IMR-90 (cell line): ENCODE data around the gene PHPT1. TPM values are rescaled to one million over a fixed set of nuclear protein-coding genes. Genes with fewer than 3 reads are reported as not detected.

Experiments
- ATAC-seq: fragments of 200-7000 bp; cut with Tn5 transposase; 2 replicates; pipeline ENCODE4 v1.9.1; 2020; ENCODE audit warnings: low read depth, mild to moderate bottlenecking, moderate library complexity
- BruUV-seq: library from RNA; stranded (reverse); fragments of 400-500 nt; replicated peaks from 2 replicates; lab custom pipeline; 2021; lab: Mats Ljungman, UMichigan
- CTCF ChIA-PET: fragments of 300-600 bp; formaldehyde crosslinking; extraction: SDS; loops from one replicate; lab custom pipeline; 2021; ENCODE audit warnings: antibody characterized with exemption; lab: Yijun Ruan, JAX
- POLR2A ChIA-PET: fragments of 300-600 bp; sonication (Branson Sonifier 250); formaldehyde crosslinking; loops from one replicate; lab custom pipeline; 2022; ENCODE audit warnings: antibody characterized with exemption; ENCODE audit not compliant: unreplicated experiment; lab: Charles Lee
- DNase-seq: peaks from one replicate; pipeline ENCODE4 v3.0.0; 2013
- H2AFZ ChIP-seq: replicated peaks from 2 replicates; pipeline ENCODE3; 2013; ENCODE audit warnings: low read length, mild to moderate bottlenecking; ENCODE audit not compliant: poor library complexity
- H2AK5ac ChIP-seq: 2 replicates; pipeline ENCODE4 v1.6.1; 2013; ENCODE audit warnings: low read depth, low read length, inconsistent platforms
- H2AK9ac ChIP-seq: replicated peaks from 2 replicates; pipeline ENCODE3; 2013; ENCODE audit warnings: mild to moderate bottlenecking, low read depth, low read length, moderate library complexity; ENCODE audit not compliant: poor library complexity
- H2BK120ac ChIP-seq: 2 replicates; pipeline ENCODE4 v1.6.1; 2013; ENCODE audit warnings: low read depth, low read length, inconsistent platforms
- H2BK15ac ChIP-seq: 3 replicates; pipeline ENCODE4 v1.6.1; 2013; ENCODE audit warnings: low read depth, low read length, inconsistent platforms
- H2BK20ac ChIP-seq: 2 replicates; pipeline ENCODE4 v1.6.1; 2013; ENCODE audit warnings: low read depth, mild to moderate bottlenecking, inconsistent platforms, low read length, moderate library complexity
- H2BK5ac ChIP-seq: 2 replicates; pipeline ENCODE4 v1.6.1; 2013; ENCODE audit warnings: mild to moderate bottlenecking, low read depth, low read length, inconsistent platforms; ENCODE audit not compliant: poor library complexity, severe bottlenecking
- H3K14ac ChIP-seq: replicated peaks from 2 replicates; pipeline ENCODE4 v1.6.1; 2013; ENCODE audit warnings: low read depth, low read length, inconsistent platforms
- H3K18ac ChIP-seq: 2 replicates; pipeline ENCODE4 v1.6.1; 2013; ENCODE audit warnings: low read depth, low read length, control low read depth
- H3K23ac ChIP-seq: 2 replicates; pipeline ENCODE4 v1.6.1; 2013; ENCODE audit warnings: low read depth, low read length, inconsistent platforms
- H3K27ac ChIP-seq: 2 replicates; pipeline ENCODE4 v1.5.1; 2013; ENCODE audit warnings: mild to moderate bottlenecking, control low read depth, low read length; ENCODE audit not compliant: insufficient read depth
- H3K27me3 ChIP-seq: 2 replicates; pipeline ENCODE4 v1.6.1; 2013; ENCODE audit warnings: low read length; ENCODE audit not compliant: control insufficient read depth, insufficient read depth
- H3K36me3 ChIP-seq: 2 replicates; pipeline ENCODE4 v1.6.1; 2013; ENCODE audit warnings: low read length, mixed read lengths; ENCODE audit not compliant: control insufficient read depth, insufficient read depth
- H3K4ac ChIP-seq: 2 replicates; pipeline ENCODE4 v1.6.1; 2013; ENCODE audit warnings: low read depth, low read length, inconsistent platforms
- H3K4me1 ChIP-seq: 2 replicates; pipeline ENCODE4 v1.6.1; 2013; ENCODE audit warnings: low read length, mixed read lengths; ENCODE audit not compliant: control insufficient read depth, insufficient read depth
- H3K4me2 ChIP-seq: 2 replicates; pipeline ENCODE4 v1.6.1; 2013; ENCODE audit warnings: low read depth, mild to moderate bottlenecking, control low read depth, low read length, moderate library complexity
- H3K4me3 ChIP-seq: 2 replicates; pipeline ENCODE4 v1.5.1; 2013; ENCODE audit warnings: low read depth, mild to moderate bottlenecking, control low read depth, low read length, moderate library complexity; ENCODE audit not compliant: insufficient read depth
- H3K56ac ChIP-seq: 2 replicates; pipeline ENCODE4 v1.6.1; 2013; ENCODE audit warnings: low read length, inconsistent platforms; ENCODE audit not compliant: insufficient read depth; ENCODE audit errors: extremely low read depth
- H3K79me1 ChIP-seq, 2 experiments: 2 replicates each; pipeline ENCODE4 v1.6.1; 2013; ENCODE audit warnings: low read length in 2 of 2, inconsistent platforms in 1 of 2, low read depth in 1 of 2
- H3K9ac ChIP-seq: 2 replicates; pipeline ENCODE4 v1.6.1; 2013; ENCODE audit warnings: low read depth, low read length, control low read depth
- H3K9me1 ChIP-seq: 2 replicates; pipeline ENCODE4 v1.6.1; 2013; ENCODE audit warnings: low read length, inconsistent platforms; ENCODE audit not compliant: insufficient read depth
- H3K9me3 ChIP-seq: 2 replicates; pipeline ENCODE4 v1.6.1; 2013; ENCODE audit warnings: low read length; ENCODE audit not compliant: control insufficient read depth, insufficient read depth
- H4K20me1 ChIP-seq: 2 replicates; pipeline ENCODE4 v1.6.1; 2013; ENCODE audit warnings: low read length, inconsistent platforms; ENCODE audit not compliant: insufficient read depth
- H4K5ac ChIP-seq: 2 replicates; pipeline ENCODE4 v1.6.1; 2013; ENCODE audit warnings: mild to moderate bottlenecking, low read depth, low read length, control low read depth
- H4K8ac ChIP-seq, 2 experiments: 2 replicates each; pipeline ENCODE4 v1.6.1; 2013; ENCODE audit warnings: low read depth in 2 of 2, low read length in 2 of 2, control low read depth in 1 of 2, inconsistent platforms in 1 of 2
- H4K91ac ChIP-seq: 2 replicates; pipeline ENCODE4 v1.6.1; 2013; ENCODE audit warnings: low read depth, low read length, inconsistent platforms; ENCODE audit not compliant: insufficient read depth
- BHLHE40 ChIP-seq: fragments of 150-350 bp; IDR thresholded peaks from 2 replicates; pipeline ENCODE4 v1.6.1; 2016; ENCODE audit warnings: mild to moderate bottlenecking, low read depth, low read length
- CEBPB ChIP-seq: IDR thresholded peaks from 2 replicates; pipeline ENCODE4 v1.6.1; 2012; ENCODE audit warnings: low read depth, low read length, improper control_type of control experiment
- CHD1 ChIP-seq: IDR thresholded peaks from 2 replicates; pipeline ENCODE4 v1.6.1; 2012; ENCODE audit warnings: low read depth, low read length, improper control_type of control experiment
- CTCF ChIP-seq: conservative IDR thresholded peaks from 2 replicates; pipeline ENCODE4 v1.5.1; 2012; ENCODE audit warnings: mild to moderate bottlenecking, low read depth, low read length, improper control_type of control experiment
- MAFK ChIP-seq: IDR thresholded peaks from 2 replicates; pipeline ENCODE4 v1.6.1; 2012; ENCODE audit warnings: low read depth, low read length, improper control_type of control experiment
- MXI1 ChIP-seq: IDR thresholded peaks from 2 replicates; pipeline ENCODE4 v1.6.1; 2012; ENCODE audit warnings: low read depth, mild to moderate bottlenecking, low read length, moderate library complexity, borderline replicate concordance
- NFE2L2 ChIP-seq: fragments of 150-350 bp; IDR thresholded peaks from 2 replicates; pipeline ENCODE4 v1.6.1; 2016; ENCODE audit warnings: low read depth, mild to moderate bottlenecking, low read length
- POLR2A ChIP-seq: IDR thresholded peaks from 2 replicates; pipeline ENCODE4 v1.6.1; 2012; ENCODE audit warnings: mild to moderate bottlenecking, low read depth, low read length
- RAD21 ChIP-seq: IDR thresholded peaks from 2 replicates; pipeline ENCODE4 v1.6.1; 2012; ENCODE audit warnings: low read length, improper control_type of control experiment
- RCOR1 ChIP-seq: IDR thresholded peaks from 2 replicates; pipeline ENCODE4 v1.6.1; 2012; ENCODE audit warnings: mild to moderate bottlenecking, low read length, improper control_type of control experiment; ENCODE audit not compliant: insufficient replicate concordance
- RFX5 ChIP-seq: IDR thresholded peaks from 2 replicates; pipeline ENCODE4 v1.8.0; 2012; ENCODE audit warnings: low read depth, mild to moderate bottlenecking, low read length, moderate library complexity
- SMC3 ChIP-seq: fragments of 150-350 bp; IDR thresholded peaks from 2 replicates; pipeline ENCODE4 v1.6.1; 2016; ENCODE audit warnings: low read depth, mild to moderate bottlenecking, antibody characterized with exemption, low read length, moderate library complexity
- USF2 ChIP-seq: fragments of 150-350 bp; IDR thresholded peaks from 2 replicates; pipeline ENCODE4 v1.6.1; 2017; ENCODE audit warnings: mild to moderate bottlenecking, antibody characterized with exemption, low read length, low read depth
- WGBS, 2 experiments: methylation state at CpG; one replicate each; pipeline versions ENCODE4 v1.1.5 to v1.1.7; 2013; ENCODE audit warnings: missing lambda C conversion rate in 2 of 2; ENCODE audit not compliant: insufficient read length in 1 of 2; ENCODE audit errors: extremely low coverage in 2 of 2; 5-methylcytosine and 5-hydroxymethylcytosine counted together
- dilution Hi-C: fragments of 300-500 bp; cut with HindIII; formaldehyde crosslinking; loops from one replicate; pipeline ENCODE4 v1.14.3; 2018; ENCODE audit warnings: low sequenced_read_pairs; ENCODE audit not compliant: unreplicated experiment
- in situ Hi-C: fragments of 300-500 bp; cut with MboI; formaldehyde crosslinking; loops from 3 replicates; pipeline ENCODE4 v1.14.3; 2019; ENCODE audit warnings: low sequenced_read_pairs, inconsistent platforms, mixed read lengths
- intact Hi-C: fragments of 100-400 bp; cut with micrococcal nuclease; formaldehyde crosslinking; loops from 2 replicates; pipeline ENCODE4 v1.10.0; 2022
- polyA plus RNA-seq, 3 experiments: library from polyadenylated mRNA; depleted of rRNA; stranded (reverse); fragments of >200 nt; gene quantifications; 2 replicates each; pipeline ENCODE4 v1.2.3, GENCODE V29; 2012; ENCODE audit warnings: low replicate concordance in 1 of 3
- total RNA-seq: library from RNA; depleted of rRNA; stranded (reverse); fragments of >200 nt; gene quantifications from 2 replicates; pipeline ENCODE4 v1.2.3, GENCODE V29; 2012

PHPT1 gene
- total and polyA plus RNA-seq, 2 of the 4 experiments (the other 2 are of a cell fraction), result 79.8 to 214 TPM

GRCh38 chr9:136838314-136839228 lies 10.6 kb upstream of the PHPT1 start:
- POLR2A ChIA-PET, result no interaction called here
- H3K18ac ChIP-seq, result no peak overlapping the region
- no peak overlapping the region for H3K14ac ChIP-seq
- H3K4me3 ChIP-seq, result no peak overlapping the region
- no peak overlapping the region for H2AK9ac ChIP-seq
- H3K56ac ChIP-seq, result no peak overlapping the region
- H3K27ac ChIP-seq, result no peak overlapping the region
- no peaks in the 10 kb centered on the region for H3K9me3 ChIP-seq
- H3K9ac ChIP-seq, result no peak overlapping the region
- no peak overlapping the region for H2BK20ac ChIP-seq
- DNase-seq (no peak), ATAC-seq (no peak)
- H3K9me1 ChIP-seq, result peaks cover 7% of the 10 kb centered on the region; the same call in 1 of the 2 replicates
- no peak overlapping the region for H2AFZ ChIP-seq
- no peak overlapping the region for H2BK120ac ChIP-seq
- in situ Hi-C loops, result no loop called here
- H2BK15ac ChIP-seq, result no peak overlapping the region
- H4K20me1 ChIP-seq, result peaks cover 17% of the 10 kb centered on the region
- no peak overlapping the region for H4K5ac ChIP-seq
- no peak overlapping the region for H4K91ac ChIP-seq
- peaks cover 0 to 6% of the 10 kb centered on the region in 2 experiments; a peak in 1 of 4 replicates for H3K79me1 ChIP-seq
- no peaks in the 10 kb centered on the region for H3K27me3 ChIP-seq
- CTCF ChIA-PET, result no interaction called here
- no peak overlapping the region for H3K4me2 ChIP-seq
- dilution Hi-C loops, result no loop called here
- no peak overlapping the region for H2BK5ac ChIP-seq
- no peak overlapping the region for H2AK5ac ChIP-seq
- H3K4ac ChIP-seq, result no peak overlapping the region
- intact Hi-C loops, result no loop called here
- no TSS peak for BruUV-seq
- no peak overlapping the region for H3K23ac ChIP-seq
- peaks cover 17% of the 10 kb centered on the region for H3K36me3 ChIP-seq
- TF ChIP-seq MXI1, result no peak
- no peak for TF ChIP-seq NFE2L2
- TF ChIP-seq POLR2A, result no peak
- TF ChIP-seq RCOR1, result no peak
- TF ChIP-seq CHD1, result no peak
- no peak for TF ChIP-seq BHLHE40
- no peak for TF ChIP-seq CTCF
- no peak for TF ChIP-seq RAD21
- TF ChIP-seq MAFK, result no peak
- no peak for TF ChIP-seq USF2
- TF ChIP-seq RFX5, result no peak
- TF ChIP-seq CEBPB, result no peak
- TF ChIP-seq SMC3, result no peak
- no peak overlapping the region for H4K8ac ChIP-seq
- H3K4me1 ChIP-seq, result peaks cover 9% of the 10 kb centered on the region
- 99% methylated on average over 14 of the region's 29 CpGs; no CpG with 5 or more reads in 1 of the 2 experiments for WGBS, 2 experiments
